Middle frontal gyrus (tissue), 1 donor: ENCODE data around the gene ARHGAP11A.

Source experiments
- DNase-seq: peaks from one replicate; pipeline ENCODE4 v3.0.0-alpha.2; 2015; ENCODE audit warnings: low spot score; ENCODE audit errors: extremely low spot score

The ARHGAP11A gene

DNA sequence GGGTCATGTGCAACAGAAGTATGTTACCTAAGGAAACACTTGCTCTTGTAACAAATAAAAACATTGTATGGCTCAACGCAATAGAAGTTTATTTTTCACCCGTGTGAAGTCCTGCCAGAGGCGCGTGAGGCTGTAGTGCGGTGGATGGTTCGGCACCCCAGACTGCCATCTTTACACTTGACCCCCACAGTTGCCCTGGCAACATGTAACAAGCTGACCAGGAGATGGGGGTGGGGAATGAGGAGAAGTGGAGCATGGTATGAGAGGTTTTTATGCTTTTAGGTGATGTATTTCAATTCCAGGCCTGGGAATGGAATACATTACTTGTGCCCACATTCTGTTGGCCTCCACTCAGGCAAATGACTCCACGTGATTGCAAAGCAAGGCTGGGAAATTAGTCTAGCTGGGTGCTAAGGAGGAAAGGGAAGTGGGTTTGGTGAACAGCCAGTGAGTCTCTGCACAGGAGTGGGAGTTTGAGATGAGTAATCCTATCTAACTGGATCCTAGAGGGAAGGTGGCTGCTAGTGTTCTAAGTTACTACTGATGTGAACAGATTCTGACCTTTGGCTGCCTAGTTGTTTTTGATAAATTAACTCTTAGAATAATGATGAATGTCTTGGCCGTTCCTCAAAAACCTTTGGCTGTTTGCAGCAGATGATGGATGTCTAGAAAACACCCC is 68.7 kb downstream of the ARHGAP11A start:
- no peak for DNase-seq

DNA sequence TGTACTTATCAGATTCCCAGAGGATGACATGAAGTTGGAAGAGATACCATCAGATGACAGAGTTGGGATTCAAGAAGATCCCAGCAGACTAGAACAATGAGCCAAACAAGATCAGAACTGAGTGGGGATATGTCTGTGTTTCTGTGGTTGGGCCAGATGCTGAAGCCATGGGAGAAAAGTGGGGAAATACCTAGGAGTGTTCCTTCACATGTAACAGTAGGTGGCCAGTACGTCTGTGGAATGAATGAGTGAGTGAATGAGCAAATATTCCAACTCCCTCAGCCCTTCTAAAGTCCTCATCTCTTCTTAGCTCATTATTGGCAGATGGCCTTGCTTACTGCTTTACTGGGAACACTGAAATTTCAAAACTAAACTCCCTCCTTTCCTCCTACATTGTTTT is 70.3 kb downstream of the ARHGAP11A start:
- no peak for DNase-seq

DNA sequence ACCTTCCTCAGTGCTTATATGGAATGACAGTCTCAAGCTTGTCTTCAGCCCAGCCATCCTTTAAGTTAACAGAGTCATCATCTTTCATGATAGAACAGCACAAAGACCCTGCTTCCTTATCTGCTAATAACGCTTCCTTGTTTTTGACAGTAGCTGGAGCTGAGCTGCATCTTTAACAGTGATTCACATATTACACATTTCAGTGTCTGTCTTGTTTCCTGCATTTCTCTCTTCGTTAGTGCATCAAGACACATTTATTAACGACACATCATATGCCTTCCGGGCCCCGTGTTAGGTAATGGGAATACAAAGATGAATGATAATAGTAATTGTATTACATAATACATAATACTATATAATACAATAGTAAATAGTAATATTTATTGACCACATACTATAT is 72.3 kb downstream of the ARHGAP11A start:
- no peak for DNase-seq

DNA sequence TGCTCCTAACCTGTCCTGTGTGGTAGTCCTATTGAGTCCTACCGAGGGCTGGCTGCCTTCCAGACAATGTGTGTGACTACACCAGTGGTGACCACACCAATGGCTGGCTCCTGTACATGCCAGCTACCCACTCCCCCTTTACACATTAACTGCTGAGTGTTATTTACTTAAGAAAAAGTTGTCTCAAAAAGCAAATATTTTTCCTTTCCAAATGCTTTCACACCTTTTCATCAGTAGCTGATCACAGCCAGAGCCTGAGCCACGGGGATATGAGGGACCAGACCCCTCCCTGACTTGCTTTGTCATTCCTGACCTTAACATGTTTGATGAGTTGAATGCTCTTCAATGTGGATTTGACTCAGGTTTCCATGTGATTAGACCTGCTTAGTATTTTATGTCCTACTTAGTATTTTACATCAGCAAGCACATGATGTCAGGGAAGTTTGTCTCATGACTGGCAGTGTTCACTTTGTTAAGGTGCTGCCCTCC is 72.9 kb downstream of the ARHGAP11A start:
- no peak for DNase-seq
